Measurements from ENCODE around the gene HSD3B2. TPM values are rescaled to one million over a fixed set of nuclear protein-coding genes. Genes with fewer than 3 reads are reported as not detected.

HSD3B2 gene
- total RNA-seq, 1 experiment from 2014 or later: 1.0 TPM

DNA sequence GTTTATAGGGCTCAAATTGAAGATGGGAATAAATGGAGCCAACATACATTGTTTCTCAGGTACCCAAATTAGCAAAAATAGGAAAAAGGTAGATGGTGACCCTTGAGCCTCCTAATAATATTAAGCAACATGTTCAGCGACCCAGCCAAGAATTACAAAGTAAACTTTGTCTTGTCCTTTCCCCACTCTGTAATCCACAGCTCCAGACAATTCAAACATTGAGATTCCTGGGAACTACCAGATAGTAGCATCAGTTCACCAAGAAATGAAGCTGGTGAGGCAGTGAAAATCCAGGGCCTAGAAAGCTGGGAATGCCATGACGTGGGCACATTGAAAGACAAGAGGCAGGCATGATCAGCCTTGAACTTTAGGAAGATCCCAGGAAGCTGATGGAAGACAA is 34.6 kb upstream of the HSD3B2 start:
- DNase-seq (ENCODE audit: low spot score) (no peak), ATAC-seq (no peak)
- no peaks in the 10 kb centered on the region for H3K27me3 Mint-ChIP-seq (ENCODE audit: low read depth)
- CTCF ChIA-PET: interaction anchor here (1.1 kb wide), 1 partner anchor 105 kb away, joined by 4 read pairs; no protein-coding TSS in a partner anchor
- POLR2A ChIA-PET: no interaction called here
- TF ChIP-seq CBFB (CRISPR knock-in tag; IDR thresholded peaks at IDR 0.05; ENCODE audit: low read depth): no peak
- TF ChIP-seq, protein P1, sequence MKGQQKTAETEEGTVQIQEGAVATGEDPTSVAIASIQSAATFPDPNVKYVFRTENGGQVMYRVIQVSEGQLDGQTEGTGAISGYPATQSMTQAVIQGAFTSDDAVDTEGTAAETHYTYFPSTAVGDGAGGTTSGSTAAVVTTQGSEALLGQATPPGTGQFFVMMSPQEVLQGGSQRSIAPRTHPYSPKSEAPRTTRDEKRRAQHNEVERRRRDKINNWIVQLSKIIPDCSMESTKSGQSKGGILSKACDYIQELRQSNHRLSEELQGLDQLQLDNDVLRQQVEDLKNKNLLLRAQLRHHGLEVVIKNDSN (CRISPR knock-in tag; IDR thresholded peaks at IDR 0.05): no peak
- TF ChIP-seq, protein P2, sequence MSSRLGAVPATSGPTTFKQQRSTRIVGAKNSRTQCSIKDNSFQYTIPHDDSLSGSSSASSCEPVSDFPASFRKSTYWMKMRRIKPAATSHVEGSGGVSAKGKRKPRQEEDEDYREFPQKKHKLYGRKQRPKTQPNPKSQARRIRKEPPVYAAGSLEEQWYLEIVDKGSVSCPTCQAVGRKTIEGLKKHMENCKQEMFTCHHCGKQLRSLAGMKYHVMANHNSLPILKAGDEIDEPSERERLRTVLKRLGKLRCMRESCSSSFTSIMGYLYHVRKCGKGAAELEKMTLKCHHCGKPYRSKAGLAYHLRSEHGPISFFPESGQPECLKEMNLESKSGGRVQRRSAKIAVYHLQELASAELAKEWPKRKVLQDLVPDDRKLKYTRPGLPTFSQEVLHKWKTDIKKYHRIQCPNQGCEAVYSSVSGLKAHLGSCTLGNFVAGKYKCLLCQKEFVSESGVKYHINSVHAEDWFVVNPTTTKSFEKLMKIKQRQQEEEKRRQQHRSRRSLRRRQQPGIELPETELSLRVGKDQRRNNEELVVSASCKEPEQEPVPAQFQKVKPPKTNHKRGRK (CRISPR knock-in tag; IDR thresholded peaks at IDR 0.05; ENCODE audit: borderline replicate concordance): no peak
- no peak for TF ChIP-seq PRRX2 (CRISPR knock-in tag; IDR thresholded peaks at IDR 0.05)
- no peak for TF ChIP-seq HMGA2 (CRISPR knock-in tag; IDR thresholded peaks at IDR 0.05)
- TF ChIP-seq SOX15 (CRISPR knock-in tag; IDR thresholded peaks at IDR 0.05): no peak
- no peak for TF ChIP-seq KAT7 (CRISPR knock-in tag; IDR thresholded peaks at IDR 0.05; ENCODE audit: borderline replicate concordance)
- TF ChIP-seq SMAD3 (CRISPR knock-in tag; IDR thresholded peaks at IDR 0.05; ENCODE audit: borderline replicate concordance): no peak
- TF ChIP-seq, protein P3, sequence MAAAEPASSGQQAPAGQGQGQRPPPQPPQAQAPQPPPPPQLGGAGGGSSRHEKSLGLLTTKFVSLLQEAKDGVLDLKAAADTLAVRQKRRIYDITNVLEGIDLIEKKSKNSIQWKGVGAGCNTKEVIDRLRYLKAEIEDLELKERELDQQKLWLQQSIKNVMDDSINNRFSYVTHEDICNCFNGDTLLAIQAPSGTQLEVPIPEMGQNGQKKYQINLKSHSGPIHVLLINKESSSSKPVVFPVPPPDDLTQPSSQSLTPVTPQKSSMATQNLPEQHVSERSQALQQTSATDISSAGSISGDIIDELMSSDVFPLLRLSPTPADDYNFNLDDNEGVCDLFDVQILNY (CRISPR knock-in tag; IDR thresholded peaks at IDR 0.05): no peak
- no peak for TF ChIP-seq ZNF416 (CRISPR knock-in tag; IDR thresholded peaks at IDR 0.05)
- TF ChIP-seq, protein P4, sequence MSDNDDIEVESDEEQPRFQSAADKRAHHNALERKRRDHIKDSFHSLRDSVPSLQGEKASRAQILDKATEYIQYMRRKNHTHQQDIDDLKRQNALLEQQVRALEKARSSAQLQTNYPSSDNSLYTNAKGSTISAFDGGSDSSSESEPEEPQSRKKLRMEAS (CRISPR knock-in tag; IDR thresholded peaks at IDR 0.05): no peak
- no peak for TF ChIP-seq OVOL2 (CRISPR knock-in tag; IDR thresholded peaks at IDR 0.05; ENCODE audit: borderline replicate concordance)
- TF ChIP-seq TEAD4 (CRISPR knock-in tag; IDR thresholded peaks at IDR 0.05): no peak
- TF ChIP-seq NFYB (CRISPR knock-in tag; conservative IDR thresholded peaks at IDR 0.05; ENCODE audit: low read depth): no peak
- TF ChIP-seq JUN (CRISPR knock-in tag; IDR thresholded peaks at IDR 0.05): no peak
- TF ChIP-seq, protein P5, sequence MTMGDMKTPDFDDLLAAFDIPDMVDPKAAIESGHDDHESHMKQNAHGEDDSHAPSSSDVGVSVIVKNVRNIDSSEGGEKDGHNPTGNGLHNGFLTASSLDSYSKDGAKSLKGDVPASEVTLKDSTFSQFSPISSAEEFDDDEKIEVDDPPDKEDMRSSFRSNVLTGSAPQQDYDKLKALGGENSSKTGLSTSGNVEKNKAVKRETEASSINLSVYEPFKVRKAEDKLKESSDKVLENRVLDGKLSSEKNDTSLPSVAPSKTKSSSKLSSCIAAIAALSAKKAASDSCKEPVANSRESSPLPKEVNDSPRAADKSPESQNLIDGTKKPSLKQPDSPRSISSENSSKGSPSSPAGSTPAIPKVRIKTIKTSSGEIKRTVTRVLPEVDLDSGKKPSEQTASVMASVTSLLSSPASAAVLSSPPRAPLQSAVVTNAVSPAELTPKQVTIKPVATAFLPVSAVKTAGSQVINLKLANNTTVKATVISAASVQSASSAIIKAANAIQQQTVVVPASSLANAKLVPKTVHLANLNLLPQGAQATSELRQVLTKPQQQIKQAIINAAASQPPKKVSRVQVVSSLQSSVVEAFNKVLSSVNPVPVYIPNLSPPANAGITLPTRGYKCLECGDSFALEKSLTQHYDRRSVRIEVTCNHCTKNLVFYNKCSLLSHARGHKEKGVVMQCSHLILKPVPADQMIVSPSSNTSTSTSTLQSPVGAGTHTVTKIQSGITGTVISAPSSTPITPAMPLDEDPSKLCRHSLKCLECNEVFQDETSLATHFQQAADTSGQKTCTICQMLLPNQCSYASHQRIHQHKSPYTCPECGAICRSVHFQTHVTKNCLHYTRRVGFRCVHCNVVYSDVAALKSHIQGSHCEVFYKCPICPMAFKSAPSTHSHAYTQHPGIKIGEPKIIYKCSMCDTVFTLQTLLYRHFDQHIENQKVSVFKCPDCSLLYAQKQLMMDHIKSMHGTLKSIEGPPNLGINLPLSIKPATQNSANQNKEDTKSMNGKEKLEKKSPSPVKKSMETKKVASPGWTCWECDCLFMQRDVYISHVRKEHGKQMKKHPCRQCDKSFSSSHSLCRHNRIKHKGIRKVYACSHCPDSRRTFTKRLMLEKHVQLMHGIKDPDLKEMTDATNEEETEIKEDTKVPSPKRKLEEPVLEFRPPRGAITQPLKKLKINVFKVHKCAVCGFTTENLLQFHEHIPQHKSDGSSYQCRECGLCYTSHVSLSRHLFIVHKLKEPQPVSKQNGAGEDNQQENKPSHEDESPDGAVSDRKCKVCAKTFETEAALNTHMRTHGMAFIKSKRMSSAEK (CRISPR knock-in tag; IDR thresholded peaks at IDR 0.05; ENCODE audit: borderline replicate concordance): no peak
- TF ChIP-seq, protein P6, sequence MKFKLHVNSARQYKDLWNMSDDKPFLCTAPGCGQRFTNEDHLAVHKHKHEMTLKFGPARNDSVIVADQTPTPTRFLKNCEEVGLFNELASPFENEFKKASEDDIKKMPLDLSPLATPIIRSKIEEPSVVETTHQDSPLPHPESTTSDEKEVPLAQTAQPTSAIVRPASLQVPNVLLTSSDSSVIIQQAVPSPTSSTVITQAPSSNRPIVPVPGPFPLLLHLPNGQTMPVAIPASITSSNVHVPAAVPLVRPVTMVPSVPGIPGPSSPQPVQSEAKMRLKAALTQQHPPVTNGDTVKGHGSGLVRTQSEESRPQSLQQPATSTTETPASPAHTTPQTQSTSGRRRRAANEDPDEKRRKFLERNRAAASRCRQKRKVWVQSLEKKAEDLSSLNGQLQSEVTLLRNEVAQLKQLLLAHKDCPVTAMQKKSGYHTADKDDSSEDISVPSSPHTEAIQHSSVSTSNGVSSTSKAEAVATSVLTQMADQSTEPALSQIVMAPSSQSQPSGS (CRISPR knock-in tag; IDR thresholded peaks at IDR 0.05; ENCODE audit: borderline replicate concordance, low read depth): no peak
- no peaks in the 10 kb centered on the region for H3K36me3 Mint-ChIP-seq
- no peak overlapping the region for H3K27ac Mint-ChIP-seq
- H3K4me3 Mint-ChIP-seq: no peak overlapping the region
- H3K9me3 Mint-ChIP-seq: peaks cover 13% of the 10 kb centered on the region
- H3K4me1 Mint-ChIP-seq: no peaks in the 10 kb centered on the region

Measured in WTC11 (cell line).